Loucy (cell line): ENCODE measurements around the gene PDZD4.
A peak's percentile ranks its signal among the peaks of the same experiment; 100 is the strongest.

Source experiments
- H2AFZ ChIP-seq: fragments of 200-600 bp; sonication (generic); 2 replicates; pipeline ENCODE4 v1.6.0; 2016; ENCODE audit warnings: antibody characterized with exemption, mild to moderate bottlenecking, low read length, moderate library complexity
- H3F3A ChIP-seq: fragments of 200-600 bp; 2 replicates; pipeline ENCODE4 v1.6.0; 2016; ENCODE audit warnings: antibody characterized with exemption, low read depth, mild to moderate bottlenecking
- H3K27me3 ChIP-seq: fragments of 200-600 bp; sonication (generic); 2 replicates; pipeline ENCODE4 v1.6.1; 2014; ENCODE audit warnings: low read length, mild to moderate bottlenecking; ENCODE audit not compliant: insufficient read depth, poor library complexity, severe bottlenecking
- H3K36me3 ChIP-seq: fragments of 200-600 bp; sonication (generic); 2 replicates; pipeline ENCODE4 v1.6.1; 2016; ENCODE audit warnings: low read length; ENCODE audit not compliant: insufficient read depth
- H3K4me1 ChIP-seq: fragments of 200-600 bp; sonication (generic); 2 replicates; pipeline ENCODE4 v1.5.1; 2014; ENCODE audit warnings: low read length, mild to moderate bottlenecking; ENCODE audit not compliant: insufficient read depth, poor library complexity, severe bottlenecking
- H3K4me2 ChIP-seq: fragments of 200-600 bp; sonication (generic); 2 replicates; pipeline ENCODE4 v1.6.0; 2014; ENCODE audit warnings: antibody characterized with exemption, low read length, low read depth, mild to moderate bottlenecking; ENCODE audit not compliant: poor library complexity, severe bottlenecking
- H3K4me3 ChIP-seq: fragments of 200-600 bp; sonication (generic); 2 replicates; pipeline ENCODE4 v1.5.1; 2014; ENCODE audit warnings: low read length, mild to moderate bottlenecking, mixed read lengths; ENCODE audit not compliant: poor library complexity, severe bottlenecking
- H3K79me2 ChIP-seq: fragments of 200-600 bp; sonication (generic); 2 replicates; pipeline ENCODE4 v1.6.1; 2014; ENCODE audit warnings: low read length; ENCODE audit not compliant: insufficient read depth
- H3K9ac ChIP-seq: fragments of 200-600 bp; sonication (generic); 2 replicates; pipeline ENCODE4 v1.6.0; 2014; ENCODE audit warnings: mild to moderate bottlenecking, low read depth, low read length, moderate library complexity; ENCODE audit not compliant: poor library complexity, severe bottlenecking
- H3K9me2 ChIP-seq: fragments of 200-600 bp; sonication (generic); replicated peaks from 2 replicates; pipeline ENCODE4 v1.6.1; 2016; ENCODE audit warnings: low read depth, low read length, mixed read lengths
- H3K9me3 ChIP-seq: fragments of 200-600 bp; sonication (generic); 2 replicates; pipeline ENCODE4 v1.6.1; 2014; ENCODE audit warnings: mild to moderate bottlenecking, antibody characterized with exemption, low read length, low read depth; ENCODE audit not compliant: insufficient read depth
- H4K20me1 ChIP-seq: fragments of 200-600 bp; sonication (generic); 2 replicates; pipeline ENCODE4 v1.6.0; 2014; ENCODE audit warnings: antibody characterized with exemption, low read length, mild to moderate bottlenecking; ENCODE audit not compliant: insufficient read depth, poor library complexity, severe bottlenecking
- EZH2phosphoT487 ChIP-seq: fragments of 200-600 bp; IDR thresholded peaks from 2 replicates; pipeline ENCODE4 v1.6.1; 2018; ENCODE audit warnings: antibody characterized with exemption, mild to moderate bottlenecking, moderate library complexity, borderline replicate concordance
- TF ChIP-seq, protein P1 (sequence below): fragments of 200-600 bp; sonication (generic); conservative IDR thresholded peaks from 2 replicates; pipeline ENCODE4 v1.5.1; 2014; ENCODE audit warnings: mild to moderate bottlenecking, antibody characterized with exemption, low read length

PDZD4 gene

GRCh38 chrX:153767674-153768055, 62.7 kb downstream of the PDZD4 start:
- no peaks in the 10 kb centered on the region for H3F3A ChIP-seq
- H3K27me3 ChIP-seq: no peaks in the 10 kb centered on the region
- H2AFZ ChIP-seq: no peak overlapping the region
- TF ChIP-seq, protein P1, sequence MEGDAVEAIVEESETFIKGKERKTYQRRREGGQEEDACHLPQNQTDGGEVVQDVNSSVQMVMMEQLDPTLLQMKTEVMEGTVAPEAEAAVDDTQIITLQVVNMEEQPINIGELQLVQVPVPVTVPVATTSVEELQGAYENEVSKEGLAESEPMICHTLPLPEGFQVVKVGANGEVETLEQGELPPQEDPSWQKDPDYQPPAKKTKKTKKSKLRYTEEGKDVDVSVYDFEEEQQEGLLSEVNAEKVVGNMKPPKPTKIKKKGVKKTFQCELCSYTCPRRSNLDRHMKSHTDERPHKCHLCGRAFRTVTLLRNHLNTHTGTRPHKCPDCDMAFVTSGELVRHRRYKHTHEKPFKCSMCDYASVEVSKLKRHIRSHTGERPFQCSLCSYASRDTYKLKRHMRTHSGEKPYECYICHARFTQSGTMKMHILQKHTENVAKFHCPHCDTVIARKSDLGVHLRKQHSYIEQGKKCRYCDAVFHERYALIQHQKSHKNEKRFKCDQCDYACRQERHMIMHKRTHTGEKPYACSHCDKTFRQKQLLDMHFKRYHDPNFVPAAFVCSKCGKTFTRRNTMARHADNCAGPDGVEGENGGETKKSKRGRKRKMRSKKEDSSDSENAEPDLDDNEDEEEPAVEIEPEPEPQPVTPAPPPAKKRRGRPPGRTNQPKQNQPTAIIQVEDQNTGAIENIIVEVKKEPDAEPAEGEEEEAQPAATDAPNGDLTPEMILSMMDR: no peak
- TF ChIP-seq EZH2phosphoT487: no peak
- H3K9me3 ChIP-seq: no peaks in the 10 kb centered on the region
- no peak overlapping the region for H3K4me2 ChIP-seq
- peaks cover 4% of the 10 kb centered on the region for H3K4me1 ChIP-seq
- no peak overlapping the region for H3K9ac ChIP-seq
- H3K9me2 ChIP-seq: no peaks in the 10 kb centered on the region
- H4K20me1 ChIP-seq: no peaks in the 10 kb centered on the region
- no peaks in the 10 kb centered on the region for H3K79me2 ChIP-seq
- H3K36me3 ChIP-seq: no peaks in the 10 kb centered on the region
- H3K4me3 ChIP-seq: no peak overlapping the region

GRCh38 chrX:153766871-153767673, 63.3 kb downstream of the PDZD4 start:
- no peak for TF ChIP-seq EZH2phosphoT487
- TF ChIP-seq, protein P1: no peak

DNA sequence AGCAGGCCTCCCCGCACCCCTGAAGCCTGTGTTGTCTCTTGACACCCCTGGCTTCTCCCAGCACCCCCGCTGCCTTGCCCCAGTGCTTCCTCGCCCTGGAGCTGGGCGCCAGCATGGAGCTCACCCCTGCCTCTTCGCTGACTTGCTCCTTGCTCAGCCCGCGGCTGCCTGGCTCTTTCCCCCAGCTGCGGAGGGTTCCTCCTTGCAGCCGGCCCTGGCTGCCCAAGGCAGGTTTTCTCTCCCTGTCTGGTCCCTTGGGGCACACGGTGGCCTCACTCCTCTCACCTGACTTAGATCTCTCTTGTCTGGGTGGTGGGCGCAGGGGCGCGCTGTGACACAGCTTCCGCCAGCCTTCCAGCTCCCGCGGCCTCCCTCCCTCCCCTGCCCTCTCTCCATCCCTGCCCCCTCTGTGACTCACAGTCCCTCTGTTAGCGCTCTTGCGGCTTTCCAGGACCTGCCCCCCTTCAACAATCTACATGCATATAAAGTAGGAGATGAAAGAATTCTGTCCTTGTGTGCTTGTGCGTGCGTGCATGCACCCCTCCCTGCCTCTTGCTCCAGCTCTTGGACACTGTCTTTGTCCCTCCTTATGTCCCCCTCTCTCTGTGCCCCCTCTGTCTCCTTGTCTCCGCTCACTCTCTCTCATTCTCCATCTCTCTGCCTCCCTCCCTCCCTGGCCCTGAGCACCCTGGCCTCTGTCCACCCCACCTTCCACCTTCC, 64.1 kb downstream of the PDZD4 start:
- H3K36me3 ChIP-seq: no peaks in the 10 kb centered on the region
- H3K4me2 ChIP-seq: peak overlapping the region; percentile 68
- no peaks in the 10 kb centered on the region for H4K20me1 ChIP-seq
- H3K79me2 ChIP-seq: no peaks in the 10 kb centered on the region
- H3K9me3 ChIP-seq: no peaks in the 10 kb centered on the region
- H3K27me3 ChIP-seq: no peaks in the 10 kb centered on the region
- no peaks in the 10 kb centered on the region for H3K9me2 ChIP-seq
- H3K4me1 ChIP-seq: peaks cover 4% of the 10 kb centered on the region
- H3K4me3 ChIP-seq: peak overlapping the region; percentile 64
- TF ChIP-seq, protein P1: no peak
- no peak for TF ChIP-seq EZH2phosphoT487
- H2AFZ ChIP-seq: 0 out of 2 replicates have a peak overlapping the region, but pooled peaks have one; percentile 35
- no peaks in the 10 kb centered on the region for H3F3A ChIP-seq
- peak overlapping the region; percentile 56 for H3K9ac ChIP-seq

More at GRCh38 chrX:153766871-153767673, 63.3 kb downstream of the PDZD4 start:
- H2AFZ ChIP-seq: no peak overlapping the region
- no peaks in the 10 kb centered on the region for H3K9me2 ChIP-seq
- H3K27me3 ChIP-seq: no peaks in the 10 kb centered on the region
- peak overlapping the region; percentile 68 for H3K4me2 ChIP-seq
- H3K79me2 ChIP-seq: no peaks in the 10 kb centered on the region
- H3F3A ChIP-seq: no peaks in the 10 kb centered on the region
- H3K36me3 ChIP-seq: no peaks in the 10 kb centered on the region
- H3K9me3 ChIP-seq: no peaks in the 10 kb centered on the region
- H3K4me1 ChIP-seq: peaks cover 4% of the 10 kb centered on the region
- H3K9ac ChIP-seq: no peak overlapping the region
- no peaks in the 10 kb centered on the region for H4K20me1 ChIP-seq
- peak overlapping the region; percentile 64 for H3K4me3 ChIP-seq
